Thymus (tissue), 11 donors: ENCODE data around the gene KPNB1. TPM values are rescaled to one million over a fixed set of nuclear protein-coding genes. Genes with fewer than 3 reads are reported as not detected.
A peak's percentile ranks its signal among the peaks of the same experiment; 100 is the strongest.

Experiments used
- DNase-seq, 9 donors: peaks; one replicate each; pipeline ENCODE4 v3.0.0-alpha.2; 2013; ENCODE audit warnings: low spot score in 9 of 9, low read depth in 6 of 9, missing footprints in 1 of 9
- H3K27ac ChIP-seq, 2 donors: one replicate each; pipeline ENCODE4 v1.5.1; 2013; ENCODE audit warnings: control low read depth in 1 of 2, low read depth in 1 of 2, low read length in 1 of 2, mild to moderate bottlenecking in 1 of 2, moderate library complexity in 1 of 2
- H3K27me3 ChIP-seq, 2 donors: one replicate each; pipeline ENCODE4 v1.5.1; 2013; ENCODE audit warnings: low read length in 1 of 2; ENCODE audit not compliant: control insufficient read depth in 2 of 2, insufficient read depth in 1 of 2
- H3K36me3 ChIP-seq, 2 donors: one replicate each; pipeline ENCODE4 v1.5.1; 2013; ENCODE audit warnings: low read length in 1 of 2, mild to moderate bottlenecking in 1 of 2, moderate library complexity in 1 of 2; ENCODE audit not compliant: control insufficient read depth in 2 of 2, insufficient read depth in 2 of 2
- H3K4me1 ChIP-seq, 2 donors: one replicate each; pipeline ENCODE4 v1.5.1; 2013; ENCODE audit warnings: low read length in 2 of 2; ENCODE audit not compliant: control insufficient read depth in 2 of 2, insufficient read depth in 2 of 2
- H3K4me3 ChIP-seq, 2 donors: one replicate each; pipeline ENCODE4 v1.5.1; 2013; ENCODE audit warnings: low read length in 2 of 2, control low read depth in 1 of 2, mild to moderate bottlenecking in 1 of 2
- H3K9me3 ChIP-seq, 2 donors: one replicate each; pipeline ENCODE4 v1.5.1; 2013; ENCODE audit warnings: low read length in 1 of 2, mild to moderate bottlenecking in 1 of 2; ENCODE audit not compliant: control insufficient read depth in 2 of 2, insufficient read depth in 1 of 2
- WGBS: extraction: QIAGEN DNeasy Blood & Tissue Kit; methylation state at CpG from one replicate; pipeline ENCODE4 v1.1.7; 2013; 5-methylcytosine and 5-hydroxymethylcytosine counted together
- polyA plus RNA-seq: library from polyadenylated mRNA; stranded (reverse); fragments of 200-250 nt; gene quantifications from one replicate; pipeline ENCODE4 v1.2.3, GENCODE V29; 2013
- total RNA-seq: library from RNA; stranded (reverse); fragments of 120-200 nt; gene quantifications from one replicate; pipeline ENCODE4 v1.2.4, GENCODE V29; 2013
- donor health status: healthy.

KPNB1 gene
- total and polyA plus RNA-seq, 2 donors, result 91.3 to 121 TPM

DNA sequence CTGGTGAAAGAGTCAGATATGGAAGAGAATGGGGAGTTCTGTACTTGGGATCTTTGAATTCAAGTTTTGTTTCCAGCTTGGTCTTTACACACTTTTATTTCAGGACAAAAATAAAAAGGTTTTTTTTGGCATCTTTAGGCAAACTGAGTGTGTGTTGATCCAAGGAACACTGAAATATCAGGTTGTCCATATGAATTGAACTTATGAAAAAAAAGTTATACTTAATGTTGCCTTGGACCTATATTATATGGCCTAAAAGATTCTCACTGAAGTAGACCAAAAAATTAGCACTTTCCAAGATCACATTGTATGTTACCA, 14.9 kb downstream of the KPNB1 start:
- no peak overlapping the region for H3K4me3 ChIP-seq
- H3K36me3 ChIP-seq, result peaks cover 65 to 93% of the 10 kb centered on the region in 2 donors
- no peak overlapping the region for H3K27ac ChIP-seq
- H3K27me3 ChIP-seq, result no peaks in the 10 kb centered on the region
- DNase-seq, result no peak
- peaks cover 0 to 1% of the 10 kb centered on the region in 2 donors for H3K4me1 ChIP-seq
- H3K9me3 ChIP-seq, result no peaks in the 10 kb centered on the region

GRCh38 chr17:47665655-47666054, 15.9 kb downstream of the KPNB1 start:
- Histone ChIP-seq H3K36me3 (peaks cover 75 to 95% of the 10 kb centered on the region in 2 donors), H3K27me3 (no peaks in the 10 kb centered on the region), H3K4me3 (no peak overlapping the region), H3K4me1 (no peaks in the 10 kb centered on the region), H3K9me3 (no peaks in the 10 kb centered on the region), H3K27ac (no peak overlapping the region)
- WGBS, result 94% methylated on average over 3 of the region's 3 CpGs
- DNase-seq, result no peak

DNA sequence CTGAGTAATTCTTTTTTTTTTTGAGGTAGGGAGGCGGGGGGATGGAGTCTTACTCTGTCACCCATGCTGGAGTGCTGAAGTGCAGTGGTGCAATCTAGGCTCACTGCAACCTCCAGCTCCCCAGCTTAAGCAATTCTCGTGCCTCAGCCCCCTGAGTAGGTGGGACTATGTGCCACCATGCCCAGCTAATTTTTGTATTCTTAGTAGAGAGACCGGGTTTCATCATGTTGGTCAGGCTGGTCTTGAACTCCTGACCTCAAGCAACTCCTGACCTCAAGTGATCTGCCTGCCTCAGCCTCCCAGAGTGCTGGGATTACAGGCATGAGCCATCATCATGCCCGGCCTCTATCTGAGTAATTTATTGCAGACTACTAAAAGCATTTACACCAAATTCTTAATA, 19.4 kb downstream of the KPNB1 start:
- no peak overlapping the region for H3K27ac ChIP-seq
- 98% methylated on average over 4 of the region's 4 CpGs for whole genome bisulfite sequencing
- H3K4me3 ChIP-seq, result no peak overlapping the region
- DNase-seq, result no peak
- no peaks in the 10 kb centered on the region for H3K27me3 ChIP-seq
- H3K36me3 ChIP-seq, result peaks cover 68 to 94% of the 10 kb centered on the region in 2 donors
- no peaks in the 10 kb centered on the region for H3K9me3 ChIP-seq
- no peaks in the 10 kb centered on the region for H3K4me1 ChIP-seq

- DNase-seq, result no peak
- WGBS, result 16% methylated on average over 1 of the region's 1 CpG
- Histone ChIP-seq H3K27me3 (no peaks in the 10 kb centered on the region), H3K4me3 (no peak overlapping the region), H3K4me1 (peaks cover 2 to 7% of the 10 kb centered on the region in 2 donors), H3K9me3 (no peaks in the 10 kb centered on the region), H3K27ac (no peak overlapping the region), H3K36me3 (peaks cover 69 to 94% of the 10 kb centered on the region in 2 donors)
Measured at GRCh38 chr17:47670064-47670463, 20.3 kb downstream of the KPNB1 start.

GRCh38 chr17:47674499-47674898, 24.8 kb downstream of the KPNB1 start:
- WGBS, result 73% methylated on average over 4 of the region's 4 CpGs
- Histone ChIP-seq H3K4me1 (peaks cover 2 to 7% of the 10 kb centered on the region in 2 donors), H3K4me3 (no peak overlapping the region), H3K27me3 (no peaks in the 10 kb centered on the region), H3K27ac (no peak overlapping the region), H3K36me3 (peaks cover 78 to 98% of the 10 kb centered on the region in 2 donors), H3K9me3 (no peaks in the 10 kb centered on the region)
- DNase-seq, result peak in 3 of 9 donors; percentile 19 to 60 (median 44)

DNA sequence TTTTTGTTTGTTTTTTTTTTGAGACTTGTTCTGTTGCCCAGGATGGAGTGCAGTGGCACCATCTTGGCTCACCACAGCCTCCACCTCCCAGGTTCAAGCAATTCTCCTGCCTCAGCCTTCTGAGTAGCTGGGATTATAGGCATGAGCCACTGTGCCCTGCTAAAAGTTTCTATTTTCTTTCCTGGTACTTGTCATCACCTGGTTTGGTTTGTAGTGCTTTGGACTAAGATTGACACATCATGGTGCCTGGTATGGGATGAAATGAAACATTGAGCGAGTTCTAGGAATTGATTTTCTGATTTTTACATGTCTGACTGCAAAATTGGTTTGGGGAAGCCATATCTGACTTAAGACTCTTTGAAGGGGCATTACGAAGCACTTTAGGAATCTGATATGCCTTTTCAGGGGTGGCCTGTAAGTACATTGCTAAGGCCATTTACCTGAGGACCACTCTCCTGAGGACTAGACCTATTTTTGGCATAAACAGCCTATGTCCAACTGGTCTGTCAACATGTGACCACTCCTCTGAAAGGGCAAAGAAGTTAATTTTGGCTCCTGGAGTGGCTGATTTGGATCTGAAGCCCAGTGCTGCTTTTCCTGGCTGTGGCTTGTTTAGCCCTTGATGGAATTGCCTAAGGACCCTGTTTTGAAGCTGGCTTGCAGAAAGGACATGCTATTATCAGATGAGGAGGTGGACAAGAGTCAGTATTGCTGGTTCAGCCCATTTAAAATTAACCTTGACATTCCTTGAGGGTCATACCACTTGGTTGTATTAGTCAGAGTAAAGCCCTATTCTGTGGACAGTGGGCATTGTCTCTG, 25.9 kb downstream of the KPNB1 start:
- no peaks in the 10 kb centered on the region for H3K9me3 ChIP-seq
- no peaks in the 10 kb centered on the region for H3K27me3 ChIP-seq
- no peak for DNase-seq
- WGBS, result 100% methylated on average over 2 of the region's 2 CpGs
- H3K27ac ChIP-seq, result no peak overlapping the region
- H3K4me1 ChIP-seq, result peaks cover 2 to 7% of the 10 kb centered on the region in 2 donors
- no peak overlapping the region for H3K4me3 ChIP-seq
- H3K36me3 ChIP-seq, result peaks cover 79 to 98% of the 10 kb centered on the region in 2 donors

DNA sequence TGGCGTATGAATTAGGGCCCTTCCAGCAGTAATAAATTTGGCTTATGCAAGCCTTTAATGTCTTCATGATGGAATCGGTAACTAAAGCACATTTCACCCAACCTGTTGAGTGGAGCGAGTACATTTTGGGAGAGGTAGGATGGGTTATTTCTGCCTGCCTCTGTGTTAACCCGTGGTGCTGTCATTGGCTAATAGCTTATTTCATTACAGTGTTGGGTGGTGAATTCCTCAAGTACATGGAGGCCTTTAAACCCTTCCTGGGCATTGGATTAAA, 26.4 kb downstream of the KPNB1 start:
- no peaks in the 10 kb centered on the region for H3K27me3 ChIP-seq
- 97% methylated on average over 4 of the region's 4 CpGs for WGBS
- H3K4me1 ChIP-seq, result peaks cover 2 to 7% of the 10 kb centered on the region in 2 donors
- H3K9me3 ChIP-seq, result no peaks in the 10 kb centered on the region
- H3K4me3 ChIP-seq, result no peak overlapping the region
- H3K27ac ChIP-seq, result no peak overlapping the region
- DNase-seq, result no peak
- peaks cover 79 to 97% of the 10 kb centered on the region in 2 donors for H3K36me3 ChIP-seq

DNA sequence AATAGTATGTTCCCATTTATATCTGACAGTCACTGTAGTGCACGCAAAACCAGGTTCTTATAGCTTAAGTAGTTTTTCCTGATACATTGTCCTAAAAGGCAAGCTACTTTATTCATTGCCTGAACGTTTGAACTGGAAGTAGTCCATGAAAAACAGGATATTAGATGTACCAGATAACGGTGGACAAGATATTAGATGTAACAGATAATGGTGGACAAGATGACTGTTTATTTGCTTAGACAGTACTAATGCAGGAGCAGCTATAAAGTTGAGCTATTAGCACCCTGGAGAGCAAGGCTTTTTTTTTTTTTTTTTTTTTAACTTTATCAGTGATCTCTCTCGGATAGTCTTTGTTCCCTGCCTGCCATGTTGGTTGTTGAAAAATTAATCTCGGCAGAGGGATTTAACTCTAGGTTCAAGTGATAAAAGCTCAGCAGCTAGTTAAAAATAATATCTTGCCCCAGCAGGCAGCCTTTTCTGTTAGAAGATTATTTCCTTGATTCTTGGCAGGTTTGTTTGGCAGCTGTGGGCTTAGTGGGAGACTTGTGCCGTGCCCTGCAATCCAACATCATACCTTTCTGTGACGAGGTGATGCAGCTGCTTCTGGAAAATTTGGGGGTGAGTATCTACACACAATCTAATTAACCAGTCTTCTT, 26.9 kb downstream of the KPNB1 start:
- 93% methylated on average over 7 of the region's 7 CpGs for WGBS
- peaks cover 77 to 96% of the 10 kb centered on the region in 2 donors for H3K36me3 ChIP-seq
- no peaks in the 10 kb centered on the region for H3K9me3 ChIP-seq
- H3K4me1 ChIP-seq, result peaks cover 2 to 7% of the 10 kb centered on the region in 2 donors
- DNase-seq, result no peak
- no peak overlapping the region for H3K4me3 ChIP-seq
- no peak overlapping the region for H3K27ac ChIP-seq
- no peaks in the 10 kb centered on the region for H3K27me3 ChIP-seq

DNA sequence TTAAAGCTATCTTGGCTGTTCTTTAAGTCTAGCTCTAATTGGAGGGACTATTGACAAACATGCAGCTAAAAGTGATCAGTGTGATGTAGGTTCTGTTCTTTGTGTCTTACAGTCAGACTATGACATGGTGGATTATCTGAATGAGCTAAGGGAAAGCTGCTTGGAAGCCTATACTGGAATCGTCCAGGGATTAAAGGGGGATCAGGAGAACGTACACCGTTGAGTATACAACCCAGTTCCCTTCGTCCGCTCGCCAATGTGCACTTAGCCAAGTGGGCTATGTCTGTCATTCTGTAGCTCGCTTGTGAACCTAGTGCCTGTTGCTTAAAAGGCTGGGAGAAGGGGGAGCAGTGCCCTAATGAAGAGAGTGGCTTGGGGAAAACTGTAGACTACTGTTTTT, 28.5 kb downstream of the KPNB1 start:
- no peaks in the 10 kb centered on the region for H3K9me3 ChIP-seq
- H3K27ac ChIP-seq, result no peak overlapping the region
- H3K27me3 ChIP-seq, result no peaks in the 10 kb centered on the region
- H3K36me3 ChIP-seq, result peaks cover 79 to 95% of the 10 kb centered on the region in 2 donors
- no peak for DNase-seq
- no peak overlapping the region for H3K4me3 ChIP-seq
- H3K4me1 ChIP-seq, result peaks cover 2 to 7% of the 10 kb centered on the region in 2 donors
- WGBS, result 98% methylated on average over 7 of the region's 7 CpGs
